ENCODE measurements around the gene TMX2. TPM values are rescaled to one million over a fixed set of nuclear protein-coding genes. Genes with fewer than 3 reads are reported as not detected.

TMX2 gene
- polyA plus RNA-seq, 2 of the 4 experiments (the other 2 are of a cell fraction) = 140 to 168 TPM

- DNase-seq (ENCODE audit: low read depth in 1 of 2, low spot score in 1 of 2) (peak; percentile 94 to 98), ATAC-seq (peak; percentile 97 to 98), FAIRE-seq (peak; percentile 73)
- 2% methylated on average over 45 of the region's 75 CpGs for WGBS (ENCODE audit: missing lambda C conversion rate)
- ChIA-PET POLR2A (interaction anchor here (0.6 to 2.3 kb wide), 18 partner anchors 10 to 416 kb away, joined by 3 to 23 read pairs (median 4); partner anchors contain the start of genes BTBD18, CTNND1, MED19 and SSRP1), CTCF (interaction anchor here (0.6 to 2.9 kb wide), 4 partner anchors 10 to 60 kb away, joined by 3 to 24 read pairs (median 12); partner anchors contain the start of gene BTBD18)
- peak within 1 kb of the TSS; percentile 88 for H3K4me2 ChIP-seq
- peak within 1 kb of the TSS; percentile 90 to 95 for H3K27ac ChIP-seq
- H3K9me3 ChIP-seq = no peaks in the 10 kb centered on the region
- H3K4me1 ChIP-seq = peaks cover 14% of the 10 kb centered on the region
- H3K4me3 ChIP-seq = peak within 1 kb of the TSS; percentile 88
- TF ChIP-seq KDM5A (IDR thresholded peaks at IDR 0.05) = peak; percentile 35
- peak; percentile 67; the same call in 1 of the 3 replicates for TF ChIP-seq BCL3 (IDR thresholded peaks at IDR 0.05)
- no peak for TF ChIP-seq RNF2 (IDR thresholded peaks at IDR 0.05; ENCODE audit: borderline replicate concordance, low read depth)
- no peak for TF ChIP-seq EHMT2 (IDR thresholded peaks at IDR 0.05; ENCODE audit: low read depth)
- TF ChIP-seq HOXB13 (CRISPR knock-in tag; IDR thresholded peaks at IDR 0.05; ENCODE audit: low read depth) = no peak
- TF ChIP-seq MAX (IDR thresholded peaks at IDR 0.05) = peak; percentile 98
- 0 out of 3 replicates have a peak, but pooled peaks have one; percentile 27 for TF ChIP-seq SMC3 (IDR thresholded peaks at IDR 0.05)
- TF ChIP-seq NR3C1 (IDR thresholded peaks at IDR 0.05) = no peak
- TF ChIP-seq MYC (IDR thresholded peaks at IDR 0.05; ENCODE audit: borderline replicate concordance, low read length) = peak; percentile 98
- TF ChIP-seq EP300 (IDR thresholded peaks at IDR 0.05) = no peak
- peak; percentile 73; the same call in 1 of the 2 replicates for TF ChIP-seq PHF8 (IDR thresholded peaks at IDR 0.05; ENCODE audit: borderline replicate concordance, low read depth)
- TF ChIP-seq POLR2AphosphoS2 (conservative IDR thresholded peaks at IDR 0.05; ENCODE audit: low read length) = peak; percentile 90
- peak; percentile 84 for TF ChIP-seq FOSB (CRISPR knock-in tag; IDR thresholded peaks at IDR 0.05)
- peak; percentile 35; the same call in 1 of the 2 replicates for TF ChIP-seq REST (IDR thresholded peaks at IDR 0.05)
- peak; percentile 92 for TF ChIP-seq RFX5 (IDR thresholded peaks at IDR 0.05)
- no peak for TF ChIP-seq KDM1A (IDR thresholded peaks at IDR 0.05; ENCODE audit: low read depth)
- no peak for TF ChIP-seq JUNB (IDR thresholded peaks at IDR 0.05)
- no peak for TF ChIP-seq HMGXB4 (CRISPR knock-in tag; IDR thresholded peaks at IDR 0.05; ENCODE audit: borderline replicate concordance)
- TF ChIP-seq ZSCAN20 (CRISPR knock-in tag; IDR thresholded peaks at IDR 0.05) = no peak
- no peak for TF ChIP-seq ZC3H11A (IDR thresholded peaks at IDR 0.05)
- TF ChIP-seq CBX2 (IDR thresholded peaks at IDR 0.05; ENCODE audit: borderline replicate concordance, low read depth) = no peak
- TF ChIP-seq ESRRA (IDR thresholded peaks at IDR 0.05; ENCODE audit: borderline replicate concordance, low read length) = no peak
- no peak for TF ChIP-seq NFE2L2 (conservative IDR thresholded peaks at IDR 0.05; ENCODE audit: low read length)
- peak; percentile 93 for TF ChIP-seq TFCP2L1 (CRISPR knock-in tag; IDR thresholded peaks at IDR 0.05)
- peak; percentile 76 for TF ChIP-seq GATA3 (IDR thresholded peaks at IDR 0.05; ENCODE audit: borderline replicate concordance)
- no peak for TF ChIP-seq FOSL2 (IDR thresholded peaks at IDR 0.05)
- 0 out of 2 replicates have a peak, but pooled peaks have one; percentile 17 for TF ChIP-seq FOSL2 (CRISPR knock-in tag; IDR thresholded peaks at IDR 0.05)
- TF ChIP-seq MAFK (IDR thresholded peaks at IDR 0.05; ENCODE audit: partially characterized antibody) = no peak
- TF ChIP-seq EHF (CRISPR knock-in tag; IDR thresholded peaks at IDR 0.05) = no peak
- TF ChIP-seq RARB (CRISPR knock-in tag; IDR thresholded peaks at IDR 0.05) = no peak; the same call in 1 of the 2 replicates
- no peak for TF ChIP-seq FOXS1 (CRISPR knock-in tag; IDR thresholded peaks at IDR 0.05)
- TF ChIP-seq MAZ (IDR thresholded peaks at IDR 0.05; ENCODE audit: borderline replicate concordance, low read depth, low read length) = 0 out of 2 replicates have a peak, but pooled peaks have one; percentile 76
- peak; percentile 33 for TF ChIP-seq CHD2 (IDR thresholded peaks at IDR 0.05; ENCODE audit: low read length, partially characterized antibody)
- peak; percentile 82 to 97 for TF ChIP-seq JUN (IDR thresholded peaks at IDR 0.05)
- no peak for TF ChIP-seq RCOR1 (IDR thresholded peaks at IDR 0.05; ENCODE audit: low read depth, low read length)
Measured at GRCh38 chr11:57741132-57742086, 29.0 kb downstream of the TMX2 start, which contains the start of gene SELENOH. Gene SELENOH (plus strand): TSS chr11:57741491. CDS start chr11:57741596, 105 bp downstream.
